GM12875 (cell line): ENCODE results near the gene SLC6A13.

Source experiments
- H3K4me3 ChIP-seq: one replicate; pipeline ENCODE4 v1.5.1; 2011; ENCODE audit warnings: low read depth, low read length, control low read depth
- TF ChIP-seq, protein P1 (sequence below): IDR thresholded peaks from 2 replicates; pipeline ENCODE4 v1.5.1; 2011; ENCODE audit warnings: low read depth, mild to moderate bottlenecking, control low read depth, inconsistent platforms, low read length, moderate library complexity, borderline replicate concordance; ENCODE audit not compliant: insufficient read depth

SLC6A13 gene

DNA sequence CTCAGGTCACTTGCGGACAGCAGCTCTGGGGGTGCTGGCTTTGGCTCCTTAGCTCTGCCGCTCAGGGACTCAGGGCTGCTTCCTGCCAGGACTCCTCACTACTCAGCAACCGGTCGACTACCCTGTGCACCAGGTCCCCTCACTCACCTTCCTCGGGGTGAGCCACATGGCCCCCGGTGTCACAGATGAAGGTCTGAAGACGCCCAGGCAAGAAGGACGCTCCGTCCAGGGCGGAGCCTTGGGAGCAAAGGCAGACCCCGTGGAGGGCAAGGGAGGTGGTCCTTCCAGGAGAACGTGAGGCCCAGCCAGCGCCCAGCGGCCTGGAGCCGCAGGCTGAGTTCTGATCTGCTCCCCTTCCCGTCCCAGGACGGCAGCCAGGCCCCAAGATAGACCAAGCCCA is 80.7 kb downstream of the SLC6A13 start:
- no peak overlapping the region for H3K4me3 ChIP-seq
- TF ChIP-seq, protein P1, sequence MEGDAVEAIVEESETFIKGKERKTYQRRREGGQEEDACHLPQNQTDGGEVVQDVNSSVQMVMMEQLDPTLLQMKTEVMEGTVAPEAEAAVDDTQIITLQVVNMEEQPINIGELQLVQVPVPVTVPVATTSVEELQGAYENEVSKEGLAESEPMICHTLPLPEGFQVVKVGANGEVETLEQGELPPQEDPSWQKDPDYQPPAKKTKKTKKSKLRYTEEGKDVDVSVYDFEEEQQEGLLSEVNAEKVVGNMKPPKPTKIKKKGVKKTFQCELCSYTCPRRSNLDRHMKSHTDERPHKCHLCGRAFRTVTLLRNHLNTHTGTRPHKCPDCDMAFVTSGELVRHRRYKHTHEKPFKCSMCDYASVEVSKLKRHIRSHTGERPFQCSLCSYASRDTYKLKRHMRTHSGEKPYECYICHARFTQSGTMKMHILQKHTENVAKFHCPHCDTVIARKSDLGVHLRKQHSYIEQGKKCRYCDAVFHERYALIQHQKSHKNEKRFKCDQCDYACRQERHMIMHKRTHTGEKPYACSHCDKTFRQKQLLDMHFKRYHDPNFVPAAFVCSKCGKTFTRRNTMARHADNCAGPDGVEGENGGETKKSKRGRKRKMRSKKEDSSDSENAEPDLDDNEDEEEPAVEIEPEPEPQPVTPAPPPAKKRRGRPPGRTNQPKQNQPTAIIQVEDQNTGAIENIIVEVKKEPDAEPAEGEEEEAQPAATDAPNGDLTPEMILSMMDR = no peak

DNA sequence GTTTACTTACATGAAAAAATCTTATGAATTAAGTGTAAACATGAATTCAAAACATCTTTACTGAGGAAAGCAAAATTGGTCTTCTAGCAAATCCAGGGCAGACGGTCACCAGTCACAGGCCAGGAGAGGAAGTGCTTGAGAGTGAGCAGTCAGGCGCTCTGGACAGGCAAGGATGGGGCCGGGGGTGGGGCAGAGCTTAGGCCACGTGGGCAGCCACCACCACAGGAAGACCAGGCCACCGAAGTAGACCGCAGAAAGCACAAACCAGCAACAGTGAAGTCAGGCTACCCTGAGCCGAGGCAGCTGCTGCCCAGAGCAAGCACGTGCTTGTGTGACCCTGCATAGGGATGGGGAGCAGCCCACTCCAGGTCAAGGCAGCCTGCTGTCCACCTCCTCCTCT is 82.2 kb downstream of the SLC6A13 start:
- no peak overlapping the region for H3K4me3 ChIP-seq
- TF ChIP-seq, protein P1 = no peak

DNA sequence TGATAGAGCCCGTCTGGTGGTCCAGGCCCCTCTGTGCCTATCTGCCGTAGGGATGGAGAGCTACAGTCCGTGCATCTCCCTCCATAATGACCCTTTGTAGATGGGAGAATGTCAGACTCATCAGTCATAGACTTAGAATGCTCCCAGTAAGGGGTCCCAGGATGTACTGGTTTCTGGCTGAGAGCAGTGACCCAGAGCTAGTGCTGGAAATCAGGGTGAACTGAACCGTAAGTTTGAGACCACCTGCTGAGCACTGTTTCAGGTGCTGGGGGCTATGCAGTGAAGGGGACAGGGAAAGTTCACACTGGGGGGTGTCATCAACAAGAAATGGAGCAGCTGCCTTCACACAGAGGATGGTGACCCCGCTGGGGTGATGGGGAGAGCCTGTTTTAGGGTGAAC is 82.8 kb downstream of the SLC6A13 start:
- H3K4me3 ChIP-seq = no peak overlapping the region
- TF ChIP-seq, protein P1 = no peak

DNA sequence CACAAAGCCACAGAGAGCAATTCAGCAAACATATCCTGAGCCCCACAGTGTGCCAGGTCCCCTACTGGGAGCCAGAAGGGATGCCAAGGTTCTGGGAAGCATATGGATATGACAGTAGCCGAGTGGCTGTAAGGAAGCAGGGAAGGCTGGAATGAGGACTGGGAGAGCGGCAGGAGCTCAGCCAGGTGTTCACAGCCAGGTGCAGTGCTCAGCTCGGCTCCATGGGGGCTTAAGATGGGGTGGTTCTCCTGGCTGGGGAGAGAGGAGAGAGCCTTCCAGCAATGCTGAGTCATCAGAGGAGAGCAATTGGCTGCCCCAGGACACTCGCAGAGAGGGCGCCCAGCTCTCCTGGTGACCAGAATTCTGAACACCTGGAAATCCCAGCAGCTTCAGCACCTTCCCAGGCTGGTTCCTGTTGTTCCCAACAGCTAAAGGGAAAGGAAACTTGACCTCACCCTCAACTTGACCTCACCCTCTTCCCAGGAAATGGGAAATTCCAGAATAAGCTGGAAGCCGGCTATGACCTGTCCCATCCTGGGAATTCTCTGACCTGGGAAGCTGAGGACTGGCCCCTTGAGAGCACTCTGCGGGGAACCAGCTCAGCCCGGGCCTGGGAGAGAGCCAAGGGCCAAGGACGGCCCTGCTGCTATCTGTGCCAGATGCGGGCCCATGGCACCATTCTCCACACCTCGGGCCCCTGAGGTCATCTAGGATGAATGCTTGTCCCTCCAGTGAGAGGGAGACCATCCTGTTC is 83.3 kb downstream of the SLC6A13 start:
- H3K4me3 ChIP-seq = no peak overlapping the region
- TF ChIP-seq, protein P1 = no peak

DNA sequence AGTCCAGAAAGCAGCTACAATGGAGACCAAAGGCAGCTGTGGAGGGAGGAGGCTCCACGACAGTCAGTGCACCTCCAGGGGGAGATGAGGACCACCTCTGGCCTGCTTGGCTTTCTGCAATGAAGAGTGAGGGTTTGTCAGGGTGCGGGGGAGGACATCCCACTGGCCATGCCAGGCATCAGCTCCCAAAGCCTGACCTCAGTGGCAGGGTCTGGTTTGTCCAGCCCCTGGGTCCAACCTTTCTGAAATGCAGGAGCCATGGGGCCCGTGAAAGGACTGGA is 83.9 kb downstream of the SLC6A13 start:
- no peak overlapping the region for H3K4me3 ChIP-seq
- TF ChIP-seq, protein P1 = no peak

DNA sequence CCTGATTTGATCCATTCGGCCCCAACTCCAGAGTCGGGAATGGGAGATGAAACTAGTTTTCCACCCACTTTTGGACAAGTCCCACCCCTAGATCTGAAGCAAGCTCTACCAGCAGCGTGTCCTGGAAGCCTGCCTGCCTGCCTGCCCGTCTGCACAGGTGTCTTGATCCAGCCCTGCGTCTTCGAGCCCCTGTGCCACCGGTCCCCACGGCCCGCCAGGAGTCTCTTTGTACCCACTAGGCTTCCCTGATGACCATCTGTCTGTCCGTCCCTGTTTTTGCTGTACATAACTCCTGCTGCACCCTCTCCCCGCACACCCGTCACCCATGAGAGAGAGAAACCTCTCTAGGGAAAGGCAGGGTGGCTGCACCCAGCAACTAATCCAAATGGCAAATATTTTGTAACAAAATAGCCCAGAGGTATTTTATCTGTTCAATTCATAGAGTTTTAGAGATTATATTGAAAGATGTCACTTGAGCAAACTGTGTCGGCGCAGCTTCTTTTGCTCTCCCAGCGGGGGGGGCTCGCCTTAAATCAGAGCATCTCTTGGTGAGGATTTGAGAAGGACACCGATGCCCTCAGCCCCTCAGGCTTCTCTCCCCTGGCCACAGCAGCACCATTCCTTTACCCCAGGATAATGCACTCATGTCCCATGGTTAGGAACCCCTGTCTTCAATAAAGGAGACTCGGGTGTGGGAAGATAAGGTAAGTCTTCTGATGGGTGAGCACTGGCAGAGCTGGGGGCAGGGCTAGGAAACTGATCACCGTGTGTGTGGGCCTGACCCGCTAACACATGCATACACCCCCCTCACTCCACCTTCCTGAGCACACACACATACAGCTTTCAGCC is 84.4 kb downstream of the SLC6A13 start:
- TF ChIP-seq, protein P1 = no peak

More for the DNA sequence above, 84.4 kb downstream of the SLC6A13 start:
- H3K4me3 ChIP-seq = no peak overlapping the region
